GM18499 (cell line): ENCODE measurements around the gene MFSD12.

Source experiments
- ATAC-seq: cut with Tn5 transposase; IDR thresholded peaks from one replicate; pipeline ENCODE4 v1.9.1; 2021; ENCODE audit warnings: moderate number of reproducible peaks; ENCODE audit not compliant: insufficient read depth, unreplicated experiment

The MFSD12 gene

GRCh38 chr19:3526507-3527237 lies 30.7 kb downstream of the MFSD12 start:
- ATAC-seq = no peak

DNA sequence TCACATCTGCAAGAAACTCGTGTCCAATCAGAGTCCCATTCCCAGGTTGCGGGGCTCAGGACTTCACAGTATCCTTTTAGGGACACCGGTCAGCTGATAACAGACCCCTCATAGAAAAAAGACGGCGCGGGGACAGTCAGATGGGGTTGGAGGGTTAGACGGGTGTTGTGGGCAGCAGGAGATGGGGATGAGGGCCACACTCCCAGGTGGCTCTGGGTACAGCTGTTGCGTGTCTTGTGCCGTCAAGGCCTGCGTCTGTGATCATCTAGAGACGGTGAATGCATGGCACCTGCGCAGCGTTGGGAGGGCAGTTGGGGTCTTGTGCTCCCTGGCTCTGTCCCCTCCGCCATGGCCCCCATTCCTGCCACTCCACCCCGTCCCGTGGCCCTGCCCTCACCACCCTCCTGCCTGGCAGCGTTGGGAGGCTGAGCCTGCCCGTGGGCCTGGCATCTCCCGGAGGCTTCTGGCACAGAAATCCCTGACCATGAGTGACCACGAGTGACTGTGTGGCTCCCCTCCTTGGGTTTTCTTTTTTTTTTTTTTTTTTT lies 32.4 kb downstream of the MFSD12 start:
- ATAC-seq = no peak

DNA sequence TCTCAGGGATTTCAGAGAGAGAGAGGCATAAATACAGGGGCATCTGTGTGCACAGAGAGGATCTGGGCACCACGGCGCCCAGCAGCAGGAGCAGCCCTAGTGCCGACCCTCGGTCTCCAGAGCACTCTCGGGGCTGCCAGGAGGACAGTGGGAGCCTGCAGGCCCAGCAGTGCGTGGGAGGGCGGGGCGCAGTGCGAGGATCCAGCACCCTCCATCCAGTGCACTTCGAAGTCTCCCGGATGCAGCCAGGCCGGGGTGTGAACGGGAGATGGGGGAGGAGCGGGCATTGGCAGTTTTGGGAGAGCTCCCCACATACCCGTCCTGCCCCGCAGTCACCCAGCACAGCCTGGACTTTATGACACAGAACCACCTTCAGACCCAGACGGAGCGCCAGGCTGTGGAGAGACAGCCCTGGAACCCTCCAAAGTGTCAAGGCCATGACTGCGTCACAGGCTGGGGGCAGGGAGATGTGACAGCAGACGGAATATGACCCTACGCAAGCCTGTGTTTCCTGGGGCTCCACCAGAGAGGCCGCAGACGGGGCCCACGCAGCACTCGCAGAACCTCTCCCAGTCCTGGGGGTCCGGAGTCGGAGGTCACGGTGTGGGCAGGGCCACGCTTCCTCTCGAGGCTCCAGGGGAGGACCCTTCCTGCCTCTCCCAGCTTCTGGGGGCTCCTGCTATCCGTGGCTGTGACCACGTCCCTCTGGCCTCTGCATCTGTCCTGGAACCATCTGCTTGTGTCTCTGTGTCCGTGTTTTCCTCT lies 33.1 kb downstream of the MFSD12 start:
- no peak for ATAC-seq

- no peak for ATAC-seq
These were observed 33.9 kb downstream of the MFSD12 start for GRCh38 chr19:3523361-3524077.

DNA sequence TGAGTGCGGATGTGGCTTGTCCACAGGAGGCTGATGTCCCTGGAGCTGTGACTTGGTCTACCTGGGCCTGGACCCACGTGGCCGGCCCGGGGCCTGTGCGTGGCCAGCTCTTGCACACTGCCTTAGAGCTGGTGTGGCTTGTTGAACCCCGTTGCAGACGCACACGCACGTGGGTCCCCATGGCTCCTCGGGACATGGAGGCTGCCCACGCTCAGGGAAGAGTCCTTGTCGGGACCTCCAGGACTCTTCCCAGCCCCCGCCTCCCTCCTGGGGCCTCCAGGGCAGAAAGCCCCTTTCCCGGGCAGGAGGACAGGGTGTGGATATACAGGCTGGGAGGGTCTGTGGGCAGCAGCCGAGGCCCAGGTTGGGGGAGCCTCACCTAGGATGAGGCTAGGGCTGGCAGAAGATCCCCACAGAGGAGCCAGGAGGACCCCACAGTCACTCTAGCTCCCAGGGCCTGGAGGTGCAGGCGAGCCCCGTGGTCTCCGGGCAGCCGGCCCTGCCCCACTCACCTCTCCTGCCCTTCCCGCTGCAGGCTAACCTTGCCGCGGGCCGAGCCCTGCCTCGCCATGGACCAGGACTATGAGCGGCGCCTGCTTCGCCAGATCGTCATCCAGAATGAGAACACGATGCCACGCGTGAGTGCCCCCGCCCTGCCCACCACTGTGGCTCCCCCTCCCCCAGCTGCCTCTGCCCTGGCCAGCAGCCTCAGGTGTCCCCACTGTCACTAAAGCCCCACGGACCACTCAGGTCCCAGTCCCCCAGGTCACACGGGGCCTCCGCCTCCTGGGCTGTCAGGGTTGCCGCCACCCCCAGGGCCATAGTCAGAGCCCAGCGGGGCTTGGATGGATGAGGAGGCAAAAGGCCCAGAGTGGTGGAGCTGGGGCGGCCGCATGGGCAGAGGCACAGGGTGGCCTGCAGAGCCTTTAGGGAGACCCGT lies 34.7 kb downstream of the MFSD12 start:
- no peak for ATAC-seq

GRCh38 chr19:3521104-3521445 lies 36.3 kb downstream of the MFSD12 start:
- ATAC-seq = no peak

DNA sequence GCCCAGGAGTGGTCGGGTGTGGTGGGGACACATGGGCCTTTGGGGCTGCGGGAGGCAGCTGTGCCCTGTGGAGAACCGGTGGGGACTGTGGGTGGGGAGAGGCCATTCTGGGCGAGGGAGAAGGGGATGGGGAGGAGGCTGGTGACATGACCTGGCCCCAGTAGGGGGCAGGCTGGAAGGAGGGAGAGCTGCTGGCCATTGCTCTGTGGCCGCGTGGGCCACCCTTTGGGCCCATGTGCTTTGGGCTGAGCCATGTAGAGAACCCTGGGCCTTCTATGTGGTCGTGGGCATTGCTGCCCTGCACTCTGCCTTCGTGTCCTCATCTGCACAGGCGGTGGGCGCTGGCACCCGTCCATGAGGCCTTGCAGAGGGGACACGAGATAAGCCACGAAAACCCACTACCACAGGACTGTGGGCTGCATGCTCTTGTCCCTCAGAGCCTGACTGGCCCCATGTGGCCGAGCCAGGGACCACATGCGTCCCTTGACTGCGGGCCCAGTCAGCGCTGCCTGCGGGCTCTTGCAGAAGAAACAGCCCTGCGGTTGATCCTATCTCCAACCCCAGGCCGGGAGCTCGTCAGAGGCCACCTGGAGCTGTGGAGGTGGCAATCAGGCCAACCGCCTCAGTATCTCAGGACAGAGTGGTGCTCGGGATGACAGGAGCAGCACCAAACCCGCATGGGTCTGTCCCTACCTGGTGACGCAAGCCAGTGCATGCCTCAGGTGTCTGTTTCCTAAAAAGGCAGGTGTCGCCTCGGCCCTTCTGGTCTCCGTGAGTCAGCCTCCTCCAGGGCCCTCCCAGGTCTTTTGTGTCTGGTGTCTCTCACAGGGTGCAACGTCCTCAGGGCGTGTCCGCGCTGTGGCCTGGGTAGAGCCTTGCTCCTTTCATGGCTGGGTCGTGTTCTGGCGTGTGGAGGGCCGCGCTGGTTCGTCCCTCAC lies 37.0 kb downstream of the MFSD12 start:
- no peak for ATAC-seq

DNA sequence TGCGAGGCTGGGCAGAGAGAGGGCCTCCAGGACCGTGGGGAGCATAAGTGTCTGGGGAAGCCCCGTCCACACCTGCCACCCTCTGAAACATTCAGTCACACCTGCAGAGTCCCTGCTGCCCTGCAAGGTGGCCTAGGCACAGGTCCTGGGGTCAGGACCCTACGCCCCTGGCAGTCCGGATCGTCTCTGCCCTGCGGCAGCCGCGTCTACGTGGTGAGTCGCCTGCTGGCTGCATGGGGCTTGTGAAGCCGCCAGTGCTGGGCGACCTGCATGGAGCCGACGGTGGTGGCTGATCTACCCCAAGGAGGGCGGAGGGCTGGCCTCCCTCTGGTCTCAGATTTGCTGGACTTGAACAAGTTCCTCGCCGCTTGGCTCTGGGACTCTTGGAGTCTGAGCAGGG lies 38.3 kb downstream of the MFSD12 start:
- ATAC-seq = no peak

DNA sequence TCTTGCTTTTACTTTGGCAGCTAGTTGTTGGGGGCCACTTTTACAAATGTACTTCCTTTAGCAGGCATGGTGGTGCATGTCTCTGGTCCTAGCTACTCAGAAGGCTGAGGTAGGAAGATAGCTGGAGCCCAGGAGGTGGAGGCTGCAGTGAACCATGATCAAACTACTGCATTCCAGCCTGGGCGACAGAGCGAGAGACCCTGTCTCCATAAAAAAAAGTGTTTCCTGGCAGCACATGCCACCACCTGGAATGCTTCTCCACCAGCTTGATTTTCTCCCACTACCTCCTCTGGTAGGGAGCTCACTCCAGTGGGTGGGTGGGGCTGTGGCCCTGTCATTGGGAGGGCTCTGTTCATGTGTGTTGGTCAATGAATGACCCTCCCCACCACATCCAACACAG lies 38.7 kb downstream of the MFSD12 start:
- no peak for ATAC-seq

DNA sequence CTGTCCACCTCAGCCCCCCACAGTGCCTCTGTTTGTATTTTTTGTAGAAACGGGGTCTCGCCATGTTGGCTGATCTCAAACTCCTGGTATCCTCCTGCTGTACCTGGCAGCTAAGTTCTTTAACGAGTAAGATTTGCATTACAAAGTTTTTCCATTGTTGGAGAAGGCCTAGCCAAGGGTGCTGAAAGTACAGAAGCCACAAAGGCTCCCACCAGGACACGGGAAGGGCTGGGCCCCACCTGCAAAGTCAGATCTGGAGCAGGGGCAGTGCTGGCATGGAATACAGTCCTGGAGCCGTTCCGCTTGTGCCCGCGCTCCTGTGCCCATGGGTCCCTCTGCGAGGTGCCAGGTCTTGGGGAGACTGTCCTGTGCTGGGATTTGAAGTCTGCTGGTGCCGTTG lies 39.1 kb downstream of the MFSD12 start:
- ATAC-seq = no peak

DNA sequence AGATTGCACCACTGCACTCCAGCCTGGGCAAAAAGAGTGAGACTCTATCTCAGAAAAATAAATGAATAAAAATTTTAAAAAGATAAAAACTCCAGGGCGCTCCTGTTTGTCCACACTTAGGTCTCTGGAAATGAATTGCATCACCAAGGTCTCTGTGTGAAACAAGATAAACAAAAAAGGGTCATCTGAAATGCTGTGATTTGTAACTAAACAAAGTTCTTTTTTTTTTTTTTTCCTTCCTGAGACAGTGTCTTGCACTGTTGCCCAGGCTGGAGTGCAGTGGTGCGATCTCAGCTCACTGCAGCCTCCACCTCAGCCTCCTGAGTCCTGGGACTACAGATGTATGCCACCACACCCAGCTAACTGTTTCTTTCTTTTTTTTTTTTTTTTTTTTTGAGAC lies 39.7 kb downstream of the MFSD12 start:
- no peak for ATAC-seq

GRCh38 chr19:3516675-3517207 lies 40.6 kb downstream of the MFSD12 start:
- ATAC-seq = no peak

DNA sequence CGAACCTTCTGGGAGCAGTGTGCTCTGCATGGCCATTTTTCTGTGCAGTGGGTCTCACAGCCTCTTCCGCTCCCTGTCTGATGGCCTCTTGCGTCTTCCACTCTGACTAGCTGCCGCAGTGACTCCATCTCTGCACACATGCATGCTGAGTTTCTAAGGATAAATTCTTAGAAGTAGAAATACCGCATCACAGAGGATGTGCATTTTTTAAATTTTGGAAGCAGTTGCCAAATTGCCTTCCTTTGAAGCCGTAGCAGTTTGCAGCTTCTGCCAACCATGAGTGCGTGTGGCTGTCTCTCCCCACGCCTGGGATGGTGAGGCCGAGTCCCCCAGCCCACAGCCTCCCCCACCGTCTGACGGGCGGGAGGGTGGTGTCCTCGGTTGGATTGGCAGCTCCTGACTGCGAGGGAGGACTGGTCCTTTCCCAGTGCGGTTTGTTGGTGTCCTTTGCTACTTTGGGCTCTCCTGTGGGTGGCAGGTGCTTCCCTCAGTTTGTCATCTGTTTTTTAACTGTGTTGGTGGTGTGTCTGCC lies 41.4 kb downstream of the MFSD12 start:
- ATAC-seq = no peak

- no peak for ATAC-seq
These were observed 42.5 kb downstream of the MFSD12 start for GRCh38 chr19:3514930-3515329.

GRCh38 chr19:3513229-3514140 lies 43.9 kb downstream of the MFSD12 start:
- ATAC-seq = no peak

GRCh38 chr19:3512562-3513228 lies 44.7 kb downstream of the MFSD12 start:
- ATAC-seq = no peak
